HUDEP-2 (cell line): ENCODE data around the gene BIRC3.
"Not testable (repeated sequence)": the region's sequence is repeated elsewhere in the genome, so short reads cannot be mapped to it uniquely, and the experiment has no call there.

Experiments used
- DNase-seq, 76 experiments: peaks; one replicate each; lab custom pipeline; 2025; ENCODE audit not compliant: unreplicated experiment in 76 of 76; lab: John Stamatoyannopoulos, UW

BIRC3 gene

GRCh38 chr11:102293873-102294601 is 23.2 kb upstream of the BIRC3 start:
- peak in 12 of 76 experiments; percentile 0 to 29 (median 14) for DNase-seq

DNA sequence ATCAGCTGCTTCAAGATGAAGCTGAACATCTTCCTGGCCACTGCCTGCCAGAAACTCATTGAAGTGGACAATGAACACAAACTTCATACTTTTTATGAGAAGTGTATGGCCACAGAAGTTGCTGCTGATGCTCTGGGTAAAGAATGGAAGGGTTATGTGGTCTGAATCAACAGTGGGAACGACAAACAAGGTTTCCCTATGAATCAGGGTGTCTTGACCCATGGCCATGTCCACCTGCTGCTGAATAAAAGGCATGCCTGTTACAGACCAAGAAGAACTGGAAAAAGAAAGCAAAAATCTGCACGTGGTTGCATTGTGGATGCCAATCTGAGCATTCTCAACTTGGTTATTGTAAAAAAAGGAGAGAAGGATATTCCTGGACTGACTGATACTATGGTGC is 22.2 kb upstream of the BIRC3 start:
- DNase-seq = no peak

DNA sequence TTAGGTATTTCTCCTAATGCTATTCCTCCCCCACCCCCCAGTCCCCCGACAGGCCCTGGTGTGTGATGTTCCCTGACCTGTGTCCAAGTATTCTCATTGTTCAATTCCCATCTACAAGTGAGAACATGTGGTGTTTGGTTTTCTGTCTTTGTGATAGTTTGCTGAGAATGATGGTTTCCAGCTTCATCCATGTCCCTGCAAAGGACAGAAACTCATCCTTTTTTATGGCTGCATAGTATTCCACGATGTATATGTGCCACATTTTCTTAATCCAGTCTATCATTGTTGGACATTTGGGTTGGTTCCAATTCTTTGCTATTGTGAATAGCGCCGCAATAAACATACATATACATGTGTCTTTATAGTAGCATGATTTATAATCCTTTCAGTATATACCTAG is 20.5 kb upstream of the BIRC3 start:
- not testable (repeated sequence) for DNase-seq

- DNase-seq = not testable (repeated sequence)
Observed at GRCh38 chr11:102300837-102301236, 16.4 kb upstream of the BIRC3 start.

DNA sequence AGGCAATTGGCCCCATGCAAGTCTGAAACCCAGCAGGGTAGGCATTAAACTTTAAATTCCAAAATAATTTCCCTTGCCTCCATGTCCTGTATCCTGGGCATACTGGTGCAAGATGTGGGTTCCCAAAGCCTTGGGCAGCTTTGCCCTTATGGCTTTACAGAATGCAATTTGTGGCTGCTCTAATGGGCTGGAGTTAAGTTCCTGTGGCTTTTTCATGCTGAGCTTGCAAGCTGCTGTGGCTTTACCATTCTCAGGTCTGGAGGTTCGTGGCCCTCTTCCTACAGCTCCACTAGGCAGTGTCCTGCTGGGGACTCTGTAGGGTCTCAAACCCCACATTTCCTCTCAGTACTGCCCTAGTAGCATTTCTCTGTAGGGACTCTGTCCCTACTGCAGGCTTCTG is 15.0 kb upstream of the BIRC3 start:
- no peak for DNase-seq

GRCh38 chr11:102304686-102305085 is 12.6 kb upstream of the BIRC3 start:
- no peak for DNase-seq

DNA sequence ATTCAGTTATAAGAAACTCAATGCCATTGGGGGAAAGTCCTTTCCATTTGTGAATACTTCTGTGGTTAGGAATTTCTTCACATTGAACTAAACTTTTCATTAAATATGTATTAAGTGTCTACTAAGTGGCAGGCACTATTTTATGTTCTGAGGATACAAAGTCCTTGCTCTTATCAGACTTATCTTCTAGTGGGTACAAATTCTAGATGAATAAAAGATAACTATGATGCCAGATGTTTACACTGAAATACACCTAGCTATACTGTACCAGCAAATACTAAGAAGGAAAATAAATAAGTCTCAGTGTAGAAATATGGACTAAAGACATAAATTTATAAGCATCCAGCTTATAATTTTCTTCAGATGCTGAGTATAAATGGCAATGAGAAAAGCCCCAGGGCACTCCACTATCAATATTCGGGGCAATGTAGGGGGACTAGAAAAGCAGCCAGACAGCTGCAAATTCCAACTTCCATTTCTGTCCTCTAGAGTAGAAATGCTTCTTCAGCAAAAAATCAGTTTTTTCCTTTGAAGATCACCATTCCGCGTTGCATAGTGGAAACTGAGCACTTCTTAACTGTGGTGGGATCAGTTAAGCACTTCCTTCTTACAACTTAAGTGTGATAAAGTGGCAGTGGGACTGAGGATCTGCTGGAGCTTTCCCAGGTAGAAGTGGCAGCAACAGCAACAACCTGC is 11.8 kb upstream of the BIRC3 start:
- DNase-seq = no peak

- no peak for DNase-seq
Observed at GRCh38 chr11:102306048-102306597, 11.2 kb upstream of the BIRC3 start.

DNA sequence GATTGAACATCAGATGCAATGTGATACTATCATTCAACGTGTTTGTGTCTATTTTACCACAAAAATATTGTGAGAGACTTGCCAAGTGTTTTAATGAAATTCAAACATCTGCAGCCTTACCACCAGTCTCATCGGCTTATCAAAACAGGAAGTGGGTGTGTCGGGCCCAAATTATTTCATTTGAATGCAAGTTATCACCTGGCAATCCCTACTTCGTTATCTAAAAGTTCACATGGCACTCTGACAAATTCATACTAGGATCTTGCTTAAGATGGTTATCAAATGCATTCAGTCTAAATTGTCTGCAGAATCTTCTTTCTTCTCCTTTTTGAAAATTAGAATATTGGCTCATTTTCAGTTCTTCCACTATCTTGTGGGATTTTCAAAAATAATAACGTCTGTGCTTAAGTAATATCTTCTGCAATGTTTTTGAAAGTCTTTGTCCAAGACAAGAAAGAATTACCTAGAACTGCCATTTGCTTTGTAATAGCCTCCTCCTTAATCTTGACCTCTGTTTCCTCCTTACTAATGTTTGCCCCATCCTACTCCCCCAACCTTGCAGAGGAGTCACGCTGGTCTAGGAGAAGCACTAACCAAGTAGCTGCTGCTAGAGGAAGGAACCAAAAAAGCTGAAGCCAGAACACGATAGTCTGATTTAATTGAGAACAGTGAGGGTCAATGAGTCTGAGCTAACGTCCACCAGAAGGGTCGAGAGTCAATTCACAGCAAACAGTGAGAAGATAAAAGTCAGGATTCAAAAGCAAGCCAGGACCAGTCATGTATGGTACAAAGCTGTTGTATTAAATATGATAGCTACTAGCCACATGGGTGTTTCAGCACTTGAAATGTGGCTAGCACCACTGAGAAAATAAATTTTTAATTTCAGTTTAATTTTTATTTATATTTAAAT is 10.2 kb upstream of the BIRC3 start:
- DNase-seq = peak in 1 of 76 experiments; percentile 12

GRCh38 chr11:102307727-102308038 is 9.6 kb upstream of the BIRC3 start:
- DNase-seq = no peak

DNA sequence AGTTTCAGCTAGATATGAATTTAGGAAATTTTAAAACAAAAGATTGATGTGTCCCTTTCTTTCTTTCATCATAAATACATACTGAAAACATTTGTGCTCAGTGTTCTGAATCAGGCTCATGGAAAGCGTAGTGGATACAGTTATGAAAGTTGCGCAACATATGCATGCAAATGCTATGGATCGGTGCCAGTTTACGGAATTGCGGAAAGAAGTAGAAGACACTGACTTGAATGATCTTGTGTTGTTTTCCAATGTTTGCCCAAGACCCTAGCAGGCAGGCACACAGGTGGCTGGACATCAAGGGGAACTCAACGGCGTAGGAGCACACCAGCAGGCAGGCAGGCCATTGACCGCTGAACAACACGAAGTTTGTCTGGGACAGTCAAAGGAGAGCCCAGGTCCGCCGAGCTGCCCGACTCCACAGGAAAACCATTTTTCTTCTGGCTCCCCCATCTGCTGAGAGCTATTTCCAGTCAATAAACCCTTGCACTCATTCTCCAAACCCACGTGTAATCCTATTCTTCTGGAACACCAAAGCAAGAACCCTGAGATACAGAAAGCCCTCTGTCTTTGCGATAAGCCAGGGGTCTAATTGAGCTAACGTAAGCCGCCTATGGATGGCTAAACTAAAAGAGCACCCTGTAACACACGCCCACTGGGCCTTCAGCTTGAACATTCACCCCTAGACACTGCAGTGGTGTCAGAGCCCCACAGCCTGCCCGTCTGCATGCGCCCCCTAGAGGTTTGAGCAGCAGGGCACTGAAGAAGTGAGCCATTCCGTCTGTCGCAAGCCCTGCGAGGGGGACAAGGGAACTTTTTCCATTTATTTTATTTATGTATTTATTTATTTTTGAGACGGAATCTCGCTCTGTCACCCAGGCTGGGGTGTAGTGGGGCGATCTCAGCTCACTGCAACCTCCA is 7.4 kb upstream of the BIRC3 start:
- DNase-seq = peak in 7 of 76 experiments; percentile 2 to 33 (median 7)

DNA sequence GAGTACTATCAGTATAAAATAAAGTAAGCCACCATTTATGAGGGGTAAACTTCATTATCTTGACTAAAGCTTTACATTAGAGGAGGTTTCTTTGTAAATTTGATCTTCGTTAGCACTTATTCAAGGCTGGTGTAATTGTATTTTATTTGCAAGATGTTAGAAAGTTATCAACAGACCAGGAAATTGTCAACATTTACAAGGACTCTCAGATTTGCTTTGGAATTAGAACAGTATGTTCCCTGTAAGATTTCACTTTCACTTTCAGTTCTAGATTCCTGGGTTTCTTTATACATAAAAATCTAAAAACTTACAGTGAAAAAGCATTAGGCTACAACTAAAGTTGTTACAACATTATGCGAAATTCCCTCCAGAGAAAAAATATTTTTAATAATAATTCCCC is 4.6 kb upstream of the BIRC3 start:
- DNase-seq = no peak

GRCh38 chr11:102313238-102313940 is 3.9 kb upstream of the BIRC3 start:
- DNase-seq = no peak

GRCh38 chr11:102314784-102315183 is 2.5 kb upstream of the BIRC3 start:
- DNase-seq = no peak

DNA sequence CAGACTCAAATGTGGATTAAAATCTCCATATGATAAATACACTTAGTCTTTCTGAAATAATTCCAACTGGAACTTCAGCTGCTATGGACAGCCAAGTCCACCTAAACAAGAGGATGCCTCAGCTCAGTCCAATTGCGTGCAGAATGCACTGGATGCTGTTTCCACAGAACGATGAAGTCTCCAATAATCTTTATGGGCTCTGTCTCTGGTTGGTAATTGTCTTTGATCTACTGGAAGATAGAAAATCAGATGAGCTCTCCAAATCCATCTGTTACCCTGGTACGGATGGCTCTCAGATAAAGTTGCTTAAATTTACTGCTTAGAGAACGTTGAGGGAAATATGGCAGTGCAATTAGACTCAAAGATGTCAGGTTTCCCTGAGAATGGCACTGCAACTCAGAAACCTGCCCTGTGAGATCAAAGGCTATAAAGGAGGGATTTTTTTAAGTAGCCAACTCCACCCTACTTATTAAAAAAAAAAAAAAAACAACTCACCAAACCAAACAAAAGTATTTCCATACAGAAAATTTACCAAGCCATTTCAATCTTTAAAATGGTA is 859 bp upstream of the BIRC3 start:
- DNase-seq = no peak

DNA sequence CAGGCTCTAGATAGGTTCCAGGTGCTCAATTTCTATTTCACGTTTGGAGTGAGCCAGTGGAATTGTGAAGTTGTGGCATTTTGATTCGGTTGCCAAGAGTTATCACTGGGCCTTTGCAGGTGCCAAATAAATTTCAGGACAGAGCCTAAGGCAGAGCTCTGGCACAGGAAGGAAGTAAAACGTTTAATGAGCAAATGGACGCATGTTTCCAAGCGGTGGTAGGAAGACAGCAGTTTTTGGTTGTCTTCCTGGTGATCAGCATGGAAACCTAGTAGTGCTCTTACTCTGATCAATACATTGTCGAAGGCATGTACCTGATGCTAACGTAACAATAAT is 452 bp downstream of the BIRC3 start:
- no peak for DNase-seq

DNA sequence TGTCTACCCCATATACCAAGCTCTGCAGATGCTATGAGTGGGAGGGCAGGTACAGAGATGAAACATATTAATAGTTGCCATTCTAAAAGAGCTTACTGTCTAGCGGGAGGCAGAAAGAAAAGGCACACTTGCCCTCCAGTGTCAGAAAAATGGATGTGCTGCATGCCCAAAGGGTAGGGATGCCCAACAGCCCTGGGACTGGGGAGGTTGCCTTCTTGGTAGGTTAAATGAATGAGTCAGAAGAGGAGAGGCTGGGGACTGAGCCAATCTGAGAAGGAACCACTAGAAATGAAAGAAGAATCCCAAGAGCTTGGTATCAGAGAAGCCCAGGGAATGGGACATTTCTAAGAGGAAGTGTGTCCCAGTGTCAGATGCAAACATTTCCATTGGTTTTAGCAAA is 1.2 kb downstream of the BIRC3 start:
- no peak for DNase-seq

GRCh38 chr11:102319544-102319943 is 2.3 kb downstream of the BIRC3 start:
- no peak for DNase-seq

GRCh38 chr11:102320188-102320587 is 2.9 kb downstream of the BIRC3 start:
- no peak for DNase-seq
